GM12872 (cell line): ENCODE data around the gene TBC1D10B.

Experiments used
- TF ChIP-seq, protein P1 (sequence below): IDR thresholded peaks from 3 replicates; pipeline ENCODE4 v1.5.1; 2011; ENCODE audit warnings: low read depth, mild to moderate bottlenecking, low read length, moderate library complexity; ENCODE audit not compliant: insufficient read depth

TBC1D10B gene

DNA sequence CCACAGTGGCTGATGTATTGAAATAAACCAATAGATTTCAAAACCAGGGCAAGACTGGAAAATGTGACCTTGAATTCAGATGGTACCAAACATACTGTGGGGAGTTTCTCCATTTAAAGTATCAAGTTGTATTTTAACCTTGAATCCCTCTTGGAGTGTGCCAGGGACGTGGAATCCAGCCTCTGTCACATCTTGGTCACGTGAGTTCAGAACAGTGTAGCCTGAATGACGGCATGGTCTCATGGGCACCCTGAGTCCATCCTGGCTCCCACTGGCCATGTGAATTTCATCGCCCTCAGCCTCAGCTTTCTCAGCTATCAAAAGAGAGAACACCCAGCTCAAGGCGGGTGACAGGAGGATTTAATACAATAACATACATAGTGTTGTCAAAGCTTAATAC is 43.9 kb upstream of the TBC1D10B start:
- TF ChIP-seq, protein P1, sequence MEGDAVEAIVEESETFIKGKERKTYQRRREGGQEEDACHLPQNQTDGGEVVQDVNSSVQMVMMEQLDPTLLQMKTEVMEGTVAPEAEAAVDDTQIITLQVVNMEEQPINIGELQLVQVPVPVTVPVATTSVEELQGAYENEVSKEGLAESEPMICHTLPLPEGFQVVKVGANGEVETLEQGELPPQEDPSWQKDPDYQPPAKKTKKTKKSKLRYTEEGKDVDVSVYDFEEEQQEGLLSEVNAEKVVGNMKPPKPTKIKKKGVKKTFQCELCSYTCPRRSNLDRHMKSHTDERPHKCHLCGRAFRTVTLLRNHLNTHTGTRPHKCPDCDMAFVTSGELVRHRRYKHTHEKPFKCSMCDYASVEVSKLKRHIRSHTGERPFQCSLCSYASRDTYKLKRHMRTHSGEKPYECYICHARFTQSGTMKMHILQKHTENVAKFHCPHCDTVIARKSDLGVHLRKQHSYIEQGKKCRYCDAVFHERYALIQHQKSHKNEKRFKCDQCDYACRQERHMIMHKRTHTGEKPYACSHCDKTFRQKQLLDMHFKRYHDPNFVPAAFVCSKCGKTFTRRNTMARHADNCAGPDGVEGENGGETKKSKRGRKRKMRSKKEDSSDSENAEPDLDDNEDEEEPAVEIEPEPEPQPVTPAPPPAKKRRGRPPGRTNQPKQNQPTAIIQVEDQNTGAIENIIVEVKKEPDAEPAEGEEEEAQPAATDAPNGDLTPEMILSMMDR, result no peak

DNA sequence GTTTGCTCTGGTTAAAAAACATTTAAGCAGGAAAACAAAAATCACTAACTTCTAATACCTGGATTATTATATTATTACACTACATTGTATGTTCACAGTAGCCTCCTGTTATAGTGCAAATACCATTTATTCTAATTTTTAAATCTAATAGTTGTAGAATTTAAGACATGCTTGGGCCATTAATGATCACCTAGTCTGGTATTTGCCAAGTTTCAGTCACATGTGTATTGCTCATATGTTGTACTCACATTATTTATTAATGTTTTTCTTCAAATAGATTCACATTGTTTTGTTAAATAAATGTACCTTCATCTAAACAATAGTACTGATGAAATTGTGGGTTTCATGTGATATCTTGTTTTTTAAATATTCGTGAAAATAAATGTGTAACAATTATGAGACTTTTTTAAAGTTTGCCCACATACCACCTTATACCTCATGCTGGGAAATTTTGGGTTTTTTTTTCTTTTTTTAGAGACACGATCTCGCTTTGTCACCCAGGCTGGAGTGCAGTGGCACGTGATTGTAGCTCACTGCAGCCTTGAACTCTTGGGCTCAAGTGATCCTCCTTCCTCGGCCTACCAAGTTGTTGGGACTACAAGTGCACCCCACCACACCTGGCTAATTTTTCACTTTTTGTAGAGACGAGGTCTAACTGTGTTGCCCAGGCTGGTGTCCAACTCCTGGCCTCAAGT is 43.0 kb upstream of the TBC1D10B start:
- TF ChIP-seq, protein P1, result no peak

DNA sequence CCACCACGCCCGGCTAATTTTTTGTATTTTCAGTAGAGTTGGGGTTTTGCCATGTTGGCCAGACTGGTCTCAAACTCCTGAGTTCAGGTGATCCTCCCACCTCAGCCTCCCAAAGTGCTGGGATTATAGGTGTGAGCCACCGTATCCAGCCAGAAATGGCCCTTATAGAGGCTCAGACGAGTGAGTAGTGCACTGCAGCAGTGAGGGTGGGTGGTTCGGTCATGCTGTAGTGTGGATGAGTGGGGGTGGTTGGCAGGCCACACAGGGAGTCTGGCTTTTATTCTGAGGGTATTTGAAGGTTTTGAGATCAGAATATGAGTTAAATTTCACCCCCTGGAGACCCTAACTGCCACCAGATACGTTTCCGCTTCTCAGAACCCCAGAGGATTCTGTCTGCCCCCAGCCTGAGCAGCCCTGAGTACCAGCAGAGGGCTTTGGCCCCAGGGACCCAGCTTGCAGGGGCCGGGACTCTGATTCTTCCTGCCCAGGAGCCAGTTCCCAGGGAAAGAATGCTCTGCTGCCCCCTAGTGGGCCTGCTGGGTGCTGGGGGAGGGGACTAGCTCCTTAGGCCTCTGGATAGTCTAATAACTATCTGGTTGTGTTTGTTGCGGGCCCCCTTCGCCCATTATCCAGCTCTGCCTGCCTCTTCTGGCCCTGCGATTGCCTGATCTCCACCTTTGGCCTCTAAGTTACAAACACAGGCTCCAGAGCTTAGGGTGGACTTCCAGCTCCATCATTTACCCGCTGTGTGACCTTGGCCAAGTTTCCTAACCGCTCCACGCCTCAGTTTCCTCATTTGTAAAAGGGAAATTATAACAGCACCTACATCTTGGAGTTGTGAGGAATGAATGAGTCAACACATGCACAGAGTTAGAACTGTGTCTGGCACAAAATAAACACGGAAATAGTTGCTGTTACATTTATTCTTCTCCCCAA is 39.1 kb upstream of the TBC1D10B start:
- TF ChIP-seq, protein P1, result peak; percentile 96

DNA sequence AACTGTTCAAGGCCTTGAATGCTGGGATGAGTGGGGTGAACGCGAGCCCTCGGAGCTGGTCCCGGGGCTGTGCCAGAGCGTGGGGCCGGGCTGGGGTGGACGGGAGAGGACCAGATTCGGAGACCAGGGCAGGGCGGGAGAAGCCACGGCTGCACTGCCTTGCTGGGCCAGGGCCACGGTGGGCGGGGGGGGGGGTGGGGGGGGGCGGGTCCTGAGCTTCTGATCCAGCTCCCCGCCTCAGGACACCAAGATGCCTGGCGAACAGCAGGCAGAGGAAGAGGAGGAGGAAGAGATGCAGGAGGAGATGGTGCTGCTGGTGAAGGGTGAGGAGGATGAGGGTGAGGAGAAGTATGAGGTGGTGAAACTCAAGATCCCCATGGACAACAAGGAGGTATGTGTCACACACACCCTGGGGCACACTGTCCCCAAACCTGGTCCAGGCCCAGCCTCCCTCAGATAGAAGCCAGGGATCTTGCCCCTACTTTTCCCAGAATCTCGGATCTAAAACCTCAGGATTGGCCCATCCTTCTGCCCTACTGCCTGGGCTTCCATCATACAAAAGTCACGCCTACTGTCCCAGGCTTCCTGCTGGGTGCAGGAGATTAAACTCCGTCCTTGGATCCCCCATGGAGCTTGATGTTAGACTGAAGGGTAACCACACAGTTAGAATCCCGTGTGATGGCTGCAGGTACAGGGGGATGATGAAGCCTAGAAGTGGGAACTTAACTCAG is 37.7 kb upstream of the TBC1D10B start:
- TF ChIP-seq, protein P1, result no peak

DNA sequence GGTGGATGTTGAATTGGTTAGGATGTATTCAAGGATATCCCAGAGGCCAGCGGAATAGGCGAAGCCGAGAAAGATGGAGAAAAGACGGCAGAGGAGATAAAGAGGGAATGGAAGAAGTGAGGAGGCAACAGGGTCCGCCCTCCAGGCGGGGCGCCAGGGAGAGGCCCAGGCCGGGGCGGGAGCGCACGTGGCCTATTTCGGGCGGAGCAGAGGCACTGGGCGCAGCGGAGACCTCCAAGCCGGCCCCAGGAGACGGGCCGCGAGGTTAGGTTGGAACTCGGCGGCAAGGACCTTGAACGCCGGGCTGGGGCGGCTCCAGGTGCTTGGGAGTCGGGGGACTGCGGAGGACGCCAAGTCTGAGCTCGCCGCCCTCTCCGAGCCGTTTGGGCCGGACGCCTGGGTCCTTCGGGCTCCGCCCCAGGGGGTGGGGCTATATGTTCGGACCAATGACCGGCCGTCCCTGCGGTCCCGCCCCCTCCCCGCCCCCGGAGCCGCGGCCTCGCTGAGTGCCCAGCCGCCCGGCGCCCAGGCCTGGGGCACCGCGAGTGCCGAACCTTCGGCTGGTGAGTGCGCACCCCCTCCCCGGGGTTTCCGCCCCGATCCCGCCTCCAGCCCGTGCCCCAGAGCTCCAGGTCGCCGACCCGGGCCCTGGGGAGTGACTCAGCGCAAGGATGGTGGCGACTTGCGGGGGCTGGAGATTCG is 37.0 kb upstream of the TBC1D10B start, which contains the start of gene ZNF771:
Gene ZNF771 (plus strand): TSS at position 505 of the 702 bp plus-strand sequence. CDS start 448 bp downstream, outside the sequence.
- TF ChIP-seq, protein P1, result 0 out of 3 replicates have a peak, but pooled peaks have one; percentile 18

DNA sequence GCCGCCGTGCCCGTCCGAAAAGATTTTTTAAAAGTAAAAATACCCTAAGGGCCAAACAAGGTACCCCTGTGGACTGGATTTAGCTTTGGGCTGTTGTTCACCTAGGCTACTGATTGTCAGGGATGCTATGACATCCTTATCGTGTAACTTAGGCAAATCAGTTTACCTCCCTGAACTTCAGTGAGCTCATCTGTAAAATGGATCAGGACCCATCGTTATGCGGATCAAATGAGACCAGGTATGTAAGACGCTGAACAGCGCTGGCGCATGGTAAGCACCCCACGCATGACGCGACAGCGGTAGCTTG is 36.5 kb upstream of the TBC1D10B start:
- TF ChIP-seq, protein P1, result no peak
